Ishikawa (cell line): ENCODE results near the gene APOA4.

ENCODE experiments used
- CREB1 ChIP-seq: IDR thresholded peaks from 2 replicates; pipeline ENCODE4 v1.6.1; 2012; ENCODE audit warnings: low read depth
- EGR1 ChIP-seq: IDR thresholded peaks from 2 replicates; pipeline ENCODE4 v1.6.1; 2012
- EP300 ChIP-seq: IDR thresholded peaks from 2 replicates; pipeline ENCODE4 v1.6.1; 2012; ENCODE audit warnings: borderline replicate concordance
- MAX ChIP-seq: IDR thresholded peaks from 2 replicates; pipeline ENCODE4 v1.6.1; 2012
- NFIC ChIP-seq: IDR thresholded peaks from 2 replicates; pipeline ENCODE4 v1.6.1; 2012
- RAD21 ChIP-seq: IDR thresholded peaks from 2 replicates; pipeline ENCODE4 v1.6.1; 2012; ENCODE audit warnings: low read depth
- REST ChIP-seq: IDR thresholded peaks from 2 replicates; pipeline ENCODE4 v1.6.1; 2012; ENCODE audit warnings: low read depth, mild to moderate bottlenecking
- TCF12 ChIP-seq: IDR thresholded peaks from 2 replicates; pipeline ENCODE4 v1.6.1; 2012; ENCODE audit warnings: low read depth
- YY1 ChIP-seq: IDR thresholded peaks from 2 replicates; pipeline ENCODE4 v1.6.1; 2012; ENCODE audit warnings: low read depth
- ZBTB7A ChIP-seq: IDR thresholded peaks from 2 replicates; pipeline ENCODE4 v1.6.1; 2012; ENCODE audit warnings: low read depth

- TF ChIP-seq EP300 (no peak), MAX (no peak), REST (no peak), YY1 (no peak), NFIC (no peak), CREB1 (no peak), RAD21 (no peak), TCF12 (no peak), EGR1 (no peak), ZBTB7A (no peak)
Measured at GRCh38 chr11:116840224-116840745, 17.2 kb upstream of the APOA4 start.
